Panc1 (cell line): Measurements from ENCODE around the gene TMEM50B. TPM values are rescaled to one million over a fixed set of nuclear protein-coding genes. Genes with fewer than 3 reads are reported as not detected.
A peak's percentile ranks its signal among the peaks of the same experiment; 100 is the strongest.

Source experiments
- ATAC-seq: fragments of 200-7000 bp; cut with Tn5 transposase; 2 replicates; pipeline ENCODE4 v1.9.1; 2020; ENCODE audit warnings: mild to moderate bottlenecking, moderate library complexity
- Bru-seq: library from RNA; stranded (reverse); fragments of 400-500 nt; gene quantifications from one replicate; lab custom pipeline; 2021; lab: Mats Ljungman, UMichigan
- BruChase-seq, 2 experiments: library from RNA; stranded (reverse); fragments of 400-500 nt; gene quantifications; one replicate each; lab custom pipeline; 2021; lab: Mats Ljungman, UMichigan
- BruUV-seq: library from RNA; stranded (reverse); fragments of 400-500 nt; replicated peaks from 2 replicates; lab custom pipeline; 2021; lab: Mats Ljungman, UMichigan
- CTCF ChIA-PET: fragments of 300-600 bp; sonication (Branson Sonifier 250); formaldehyde crosslinking; loops from one replicate; lab custom pipeline; 2022; ENCODE audit warnings: antibody characterized with exemption; lab: Charles Lee
- POLR2A ChIA-PET: fragments of 300-600 bp; sonication (Branson Sonifier 250); formaldehyde crosslinking; loops from one replicate; lab custom pipeline; 2022; ENCODE audit warnings: antibody characterized with exemption; lab: Charles Lee
- DNase-seq: peaks from one replicate; pipeline ENCODE4 v3.0.0-alpha.2; 2010; ENCODE audit warnings: low read depth, low spot score
- H3K27ac ChIP-seq: 2 replicates; pipeline ENCODE4 v1.5.1; 2011; ENCODE audit warnings: mild to moderate bottlenecking, low read length, inconsistent platforms
- H3K27me3 ChIP-seq: fragments of 200-500 bp; sonication (Bioruptor generic); 2 replicates; pipeline ENCODE4 v1.6.0; 2014; ENCODE audit warnings: low read length, inconsistent platforms; ENCODE audit not compliant: control insufficient read depth, insufficient read depth
- H3K36me3 ChIP-seq: fragments of 200-500 bp; sonication (Bioruptor generic); 2 replicates; pipeline ENCODE4 v1.5.1; 2014; ENCODE audit warnings: inconsistent platforms, mild to moderate bottlenecking, low read length, moderate library complexity; ENCODE audit not compliant: control insufficient read depth, insufficient read depth
- H3K4me1 ChIP-seq: 2 replicates; pipeline ENCODE4 v1.5.1; 2011; ENCODE audit warnings: inconsistent platforms, mild to moderate bottlenecking, low read length, moderate library complexity; ENCODE audit not compliant: control insufficient read depth, insufficient read depth
- H3K4me3 ChIP-seq, 2 experiments: 2 replicates each; pipeline ENCODE4 v1.5.1; 2011 to 2012; ENCODE audit warnings: low read depth in 2 of 2, low read length in 2 of 2, mild to moderate bottlenecking in 2 of 2, inconsistent platforms in 1 of 2, moderate library complexity in 1 of 2
- H3K9me3 ChIP-seq: fragments of 200-500 bp; sonication (Bioruptor generic); 2 replicates; pipeline ENCODE4 v1.5.1; 2014; ENCODE audit warnings: low read depth, mild to moderate bottlenecking, inconsistent platforms, low read length, moderate library complexity; ENCODE audit not compliant: control insufficient read depth, insufficient read depth
- CTCF ChIP-seq: fragments of 450-650 bp; IDR thresholded peaks from 2 replicates; pipeline ENCODE4 v1.5.1; 2017; ENCODE audit warnings: mild to moderate bottlenecking
- POLR2AphosphoS5 ChIP-seq: IDR thresholded peaks from 2 replicates; pipeline ENCODE4 v1.6.1; 2012; ENCODE audit warnings: mild to moderate bottlenecking, low read depth, low read length, moderate library complexity
- SIN3A ChIP-seq: IDR thresholded peaks from 2 replicates; pipeline ENCODE4 v1.6.1; 2012; ENCODE audit warnings: low read depth, mild to moderate bottlenecking, low read length, moderate library complexity, borderline replicate concordance; ENCODE audit not compliant: insufficient read depth
- TCF7L2 ChIP-seq: IDR thresholded peaks from 2 replicates; pipeline ENCODE4 v1.6.1; 2011; ENCODE audit warnings: mild to moderate bottlenecking, low read depth, low read length, inconsistent platforms
- in situ Hi-C: cut with HindIII; loops from 2 replicates; pipeline ENCODE4 v1.10.0; 2016; ENCODE audit warnings: low sequenced_read_pairs, low pct_unique_long_range_greater_than_20kb
- intact Hi-C: fragments of 100-400 bp; cut with micrococcal nuclease; formaldehyde crosslinking; loops from one replicate; pipeline ENCODE4 v1.10.0; 2022; ENCODE audit not compliant: unreplicated experiment
- long read RNA-seq: library from polyadenylated mRNA; unstranded; transcript quantifications from one replicate; pipeline ENCODE4 v2.0.0, GENCODE V29; 2021; ENCODE audit not compliant: unreplicated experiment
- polyA plus RNA-seq: library from polyadenylated mRNA; unstranded; fragments of >200 nt; gene quantifications from one replicate; pipeline ENCODE4 v1.2.1, GENCODE V29; 2012; ENCODE audit warnings: missing spikeins; ENCODE audit not compliant: insufficient read length
- total RNA-seq: library from RNA; stranded (reverse); gene quantifications from one replicate; pipeline ENCODE4 v1.2.1, GENCODE V29; 2021; ENCODE audit not compliant: unreplicated experiment
- TF ChIP-seq, protein P1 (sequence below), 2 experiments: IDR thresholded peaks; 2 replicates each; pipeline ENCODE4 v1.6.1; 2011 to 2012; ENCODE audit warnings: low read depth in 2 of 2, control low read depth in 1 of 2, low read length in 1 of 2, mild to moderate bottlenecking in 1 of 2, moderate library complexity in 1 of 2; ENCODE audit not compliant: insufficient read depth in 1 of 2

TMEM50B gene
- total RNA-seq (18.5 TPM), Bru-seq, nascent RNA (percentile 67 among the genes with signal in this experiment), BruChase-seq, experiment 1, labeled RNA remaining after a 2-hour chase (percentile 73 among the genes with signal in this experiment), BruChase-seq, experiment 2, labeled RNA remaining after a 6-hour chase (percentile 83 among the genes with signal in this experiment)
- 16.9 TPM for polyA plus RNA-seq
- long read RNA-seq, transcript TMEM50B-210 (7 exons, 2,375 nt): major isoform, 59 of 77 reads
- long read RNA-seq, partial matches to known transcripts: 0 of 77 reads
- long read RNA-seq, other reads (novel, unspliced or antisense): 14 of 77 reads

GRCh38 chr21:33479679-33480480 is at the start of gene TMEM50B:
Gene TMEM50B, minus strand, starts transcription at chr21:33479974. Its CDS starts 11,089 bp downstream, at chr21:33468885.
- in situ Hi-C loops: no loop called here
- Histone ChIP-seq H3K27ac (peak within 1 kb of the TSS; percentile 84), H3K4me1 (no peaks in the 10 kb centered on the region; the same call in 1 of the 2 replicates), H3K27me3 (no peaks in the 10 kb centered on the region), H3K4me3 (peak within 1 kb of the TSS; percentile 80), H3K36me3 (no peaks in the 10 kb centered on the region; the same call in 1 of the 2 replicates), H3K9me3 (no peaks in the 10 kb centered on the region)
- CTCF ChIA-PET: interaction anchor here (0.5 kb wide), 1 partner anchor 44 kb away, joined by 11 read pairs; no protein-coding TSS in a partner anchor
- intact Hi-C loops: no loop called here
- TF ChIP-seq SIN3A (peak; percentile 63; the same call in 1 of the 2 replicates), TCF7L2 (no peak), POLR2AphosphoS5 (peak; percentile 67)
- POLR2A ChIA-PET: interaction anchor here (0.9 kb wide), 1 partner anchor 11 kb away, joined by 6 read pairs; the partner anchor contains the start of gene DNAJC28
- DNase-seq (peak; percentile 38), ATAC-seq (peak; percentile 97)
- BruUV-seq: no TSS peak

GRCh38 chr21:33522953-33523349 is 43.2 kb upstream of the TMEM50B start:
- H3K36me3 ChIP-seq: peaks cover 26% of the 10 kb centered on the region
- no peak for ATAC-seq

More at GRCh38 chr21:33522953-33523349, 43.2 kb upstream of the TMEM50B start:
- no peak for DNase-seq
- in situ Hi-C loops (no loop called here), intact Hi-C loops (no loop called here)
- CTCF ChIA-PET: no interaction called here
- H3K27me3 ChIP-seq: no peaks in the 10 kb centered on the region
- no peak overlapping the region for H3K27ac ChIP-seq
- H3K4me3 ChIP-seq: no peak overlapping the region
- BruUV-seq: no TSS peak
- H3K9me3 ChIP-seq: no peaks in the 10 kb centered on the region
- POLR2A ChIA-PET: no interaction called here
- no peaks in the 10 kb centered on the region for H3K4me1 ChIP-seq
- no peak for TF ChIP-seq POLR2AphosphoS5
- TF ChIP-seq CTCF: no peak
- TF ChIP-seq, protein P1, sequence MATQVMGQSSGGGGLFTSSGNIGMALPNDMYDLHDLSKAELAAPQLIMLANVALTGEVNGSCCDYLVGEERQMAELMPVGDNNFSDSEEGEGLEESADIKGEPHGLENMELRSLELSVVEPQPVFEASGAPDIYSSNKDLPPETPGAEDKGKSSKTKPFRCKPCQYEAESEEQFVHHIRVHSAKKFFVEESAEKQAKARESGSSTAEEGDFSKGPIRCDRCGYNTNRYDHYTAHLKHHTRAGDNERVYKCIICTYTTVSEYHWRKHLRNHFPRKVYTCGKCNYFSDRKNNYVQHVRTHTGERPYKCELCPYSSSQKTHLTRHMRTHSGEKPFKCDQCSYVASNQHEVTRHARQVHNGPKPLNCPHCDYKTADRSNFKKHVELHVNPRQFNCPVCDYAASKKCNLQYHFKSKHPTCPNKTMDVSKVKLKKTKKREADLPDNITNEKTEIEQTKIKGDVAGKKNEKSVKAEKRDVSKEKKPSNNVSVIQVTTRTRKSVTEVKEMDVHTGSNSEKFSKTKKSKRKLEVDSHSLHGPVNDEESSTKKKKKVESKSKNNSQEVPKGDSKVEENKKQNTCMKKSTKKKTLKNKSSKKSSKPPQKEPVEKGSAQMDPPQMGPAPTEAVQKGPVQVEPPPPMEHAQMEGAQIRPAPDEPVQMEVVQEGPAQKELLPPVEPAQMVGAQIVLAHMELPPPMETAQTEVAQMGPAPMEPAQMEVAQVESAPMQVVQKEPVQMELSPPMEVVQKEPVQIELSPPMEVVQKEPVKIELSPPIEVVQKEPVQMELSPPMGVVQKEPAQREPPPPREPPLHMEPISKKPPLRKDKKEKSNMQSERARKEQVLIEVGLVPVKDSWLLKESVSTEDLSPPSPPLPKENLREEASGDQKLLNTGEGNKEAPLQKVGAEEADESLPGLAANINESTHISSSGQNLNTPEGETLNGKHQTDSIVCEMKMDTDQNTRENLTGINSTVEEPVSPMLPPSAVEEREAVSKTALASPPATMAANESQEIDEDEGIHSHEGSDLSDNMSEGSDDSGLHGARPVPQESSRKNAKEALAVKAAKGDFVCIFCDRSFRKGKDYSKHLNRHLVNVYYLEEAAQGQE (IDR thresholded peaks at IDR 0.05; ENCODE audit: insufficient read depth in 1 of 2, low read depth in 2 of 2, low read length in 1 of 2): no peak
- no peak for TF ChIP-seq TCF7L2
- TF ChIP-seq SIN3A: no peak
